ENCODE measurements around the gene MYL1.

The MYL1 gene

GRCh38 chr2:210264282-210264681 is 50.7 kb downstream of the MYL1 start:
- no peak for DNase-seq

DNA sequence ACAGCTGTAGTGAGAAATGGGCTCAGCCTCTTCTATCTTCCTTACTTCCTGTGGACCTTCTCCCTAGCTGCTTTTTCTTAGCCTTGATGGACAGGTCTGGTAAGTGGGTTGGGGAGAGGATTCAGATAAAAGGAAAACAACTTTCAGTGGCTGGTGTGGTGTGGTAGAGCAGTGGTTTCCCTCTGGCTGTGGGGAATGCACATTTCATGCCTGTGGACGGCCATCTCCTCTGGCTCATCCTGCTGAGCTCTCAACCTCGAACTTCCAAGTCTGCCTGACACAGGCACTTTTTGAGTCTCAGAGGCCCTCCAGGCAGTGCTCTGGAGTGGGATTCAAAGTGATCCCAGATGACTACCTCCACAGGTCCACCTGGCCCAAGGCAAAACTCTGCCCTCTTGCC is 51.1 kb downstream of the MYL1 start:
- DNase-seq, result no peak

DNA sequence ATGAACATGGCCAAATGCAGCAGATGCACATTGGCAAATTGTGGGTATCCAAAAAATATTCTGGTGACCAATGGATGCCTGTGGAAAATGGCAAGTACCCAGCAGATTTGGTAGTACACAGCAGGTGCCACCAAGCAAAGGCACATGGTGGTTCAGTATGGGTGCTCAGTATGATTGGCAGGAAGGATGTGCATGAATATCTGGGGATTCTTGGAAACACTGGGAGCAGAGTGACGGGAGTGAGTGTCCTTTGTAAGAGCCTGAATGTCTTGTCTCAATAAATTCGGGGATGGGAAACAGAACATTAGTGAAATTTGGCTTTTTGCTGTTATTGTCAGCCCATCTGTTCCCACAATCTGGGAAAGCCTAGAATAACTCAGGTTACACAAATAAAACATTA is 52.9 kb downstream of the MYL1 start:
- no peak for DNase-seq

DNA sequence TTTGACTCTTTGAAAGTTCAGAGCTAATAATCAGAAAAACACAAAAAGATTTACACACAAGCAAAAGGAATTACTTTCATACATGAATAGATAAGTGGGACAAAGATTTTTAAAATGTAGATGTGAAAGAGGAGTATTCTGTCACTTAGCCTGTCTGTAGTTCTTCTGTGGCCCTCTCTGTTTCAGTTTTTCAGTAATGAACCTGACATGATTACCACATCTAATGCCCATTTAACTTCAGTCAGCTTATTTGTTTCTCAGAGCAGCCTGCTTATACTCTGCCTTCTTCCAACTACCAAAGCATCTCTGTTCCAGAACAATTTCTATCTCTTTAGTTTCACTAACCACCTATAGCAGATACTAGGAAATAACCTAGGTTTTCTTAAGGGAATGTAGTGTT is 55.3 kb downstream of the MYL1 start:
- no peak for DNase-seq

DNA sequence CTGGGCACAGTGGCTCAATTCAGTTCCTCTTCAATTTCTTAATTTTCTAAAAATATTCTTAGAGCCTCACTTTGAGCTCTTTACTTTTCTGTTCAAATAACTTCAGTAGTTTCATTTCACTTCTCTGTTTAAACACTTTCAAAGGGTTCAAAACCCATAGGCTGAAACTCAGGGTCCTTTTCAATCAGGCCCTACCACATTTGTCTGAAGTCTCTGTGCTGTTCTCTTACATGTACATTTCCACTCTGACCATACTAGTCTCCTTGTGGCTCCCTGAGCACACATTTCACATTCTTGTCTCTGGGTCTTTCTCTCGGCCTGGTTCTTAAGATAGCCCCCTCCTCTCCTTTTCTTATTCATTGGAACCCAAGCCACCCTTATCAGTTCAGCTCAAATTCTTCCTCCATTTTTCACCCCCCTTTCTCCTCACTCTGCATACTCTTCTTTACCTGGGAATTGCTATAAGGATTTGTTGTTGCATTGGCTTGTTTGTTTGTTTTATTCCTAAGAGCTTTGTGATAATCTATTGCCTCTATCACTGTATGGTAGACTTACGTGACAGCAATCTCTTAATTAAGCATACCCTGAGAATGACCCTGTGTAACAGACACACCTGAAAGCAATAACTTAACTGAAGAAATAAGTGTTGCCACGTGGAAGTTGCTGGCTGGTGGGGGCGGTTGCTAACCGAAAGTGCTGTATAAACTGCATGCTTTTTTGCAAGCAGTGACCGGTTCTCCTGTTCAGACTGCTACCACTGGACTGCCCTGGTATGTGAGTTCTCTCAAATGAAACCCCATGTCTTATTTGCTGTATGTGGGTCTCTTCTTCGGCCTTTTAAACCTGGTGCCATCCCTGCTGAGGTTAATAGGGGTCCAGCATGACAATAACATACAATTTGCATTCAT is 62.0 kb downstream of the MYL1 start:
- DNase-seq, result no peak

GRCh38 chr2:210250622-210251021 is 64.4 kb downstream of the MYL1 start:
- DNase-seq, result no peak

All from HCEC 1CT (cell line).